ENCODE results near the gene GATB.

Gene GATB

GRCh38 chr4:151690876-151691275 lies 69.9 kb downstream of the GATB start:
- H3K36me3 ChIP-seq (ENCODE audit: insufficient read depth, low read length) = no peaks in the 10 kb centered on the region
- no peak overlapping the region for H3K9ac ChIP-seq (ENCODE audit: low read depth, low read length)
- H3K4me1 ChIP-seq (ENCODE audit: insufficient read depth, low read length) = peaks cover 30% of the 10 kb centered on the region
- no peaks in the 10 kb centered on the region for H3K9me3 ChIP-seq (ENCODE audit: control insufficient read depth, insufficient read depth, low read length)

DNA sequence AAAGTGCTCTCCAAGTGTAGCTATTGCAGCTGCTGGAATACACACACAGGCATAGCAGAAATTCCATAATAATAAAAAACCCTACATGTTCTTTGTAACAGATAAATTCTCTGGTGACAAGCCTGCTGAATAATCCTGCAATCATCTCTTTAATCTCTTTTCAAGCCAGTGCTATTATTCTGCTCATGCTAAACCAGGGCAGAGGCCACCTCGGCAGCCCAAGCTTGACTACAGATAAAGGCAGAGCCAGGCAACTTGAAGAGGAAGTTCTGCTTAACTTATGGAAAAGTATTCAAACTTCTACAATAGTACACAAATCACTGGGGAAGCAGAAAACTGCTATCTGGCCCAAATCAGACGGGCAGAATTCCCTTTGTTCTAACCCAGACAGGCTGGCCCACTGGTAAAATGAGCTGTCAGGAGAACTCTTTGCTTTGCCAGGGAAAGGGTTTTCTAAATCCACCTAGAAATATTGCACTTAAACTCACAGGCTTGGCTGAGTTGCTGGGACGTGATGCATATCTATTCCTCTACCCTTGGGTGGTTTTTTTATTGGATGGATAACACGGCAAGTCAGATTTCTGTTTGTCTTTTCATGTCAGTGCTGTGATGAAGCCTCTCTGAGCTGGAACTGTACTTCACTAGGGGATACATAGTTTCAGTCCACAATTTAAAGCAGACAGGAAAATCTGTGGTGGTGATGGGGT lies 70.5 kb downstream of the GATB start:
- no peaks in the 10 kb centered on the region for H3K9me3 ChIP-seq (ENCODE audit: control insufficient read depth, insufficient read depth, low read length)
- H3K36me3 ChIP-seq (ENCODE audit: insufficient read depth, low read length) = no peaks in the 10 kb centered on the region
- H3K4me1 ChIP-seq (ENCODE audit: insufficient read depth, low read length) = peaks cover 30% of the 10 kb centered on the region
- H3K9ac ChIP-seq (ENCODE audit: low read depth, low read length) = no peak overlapping the region

DNA sequence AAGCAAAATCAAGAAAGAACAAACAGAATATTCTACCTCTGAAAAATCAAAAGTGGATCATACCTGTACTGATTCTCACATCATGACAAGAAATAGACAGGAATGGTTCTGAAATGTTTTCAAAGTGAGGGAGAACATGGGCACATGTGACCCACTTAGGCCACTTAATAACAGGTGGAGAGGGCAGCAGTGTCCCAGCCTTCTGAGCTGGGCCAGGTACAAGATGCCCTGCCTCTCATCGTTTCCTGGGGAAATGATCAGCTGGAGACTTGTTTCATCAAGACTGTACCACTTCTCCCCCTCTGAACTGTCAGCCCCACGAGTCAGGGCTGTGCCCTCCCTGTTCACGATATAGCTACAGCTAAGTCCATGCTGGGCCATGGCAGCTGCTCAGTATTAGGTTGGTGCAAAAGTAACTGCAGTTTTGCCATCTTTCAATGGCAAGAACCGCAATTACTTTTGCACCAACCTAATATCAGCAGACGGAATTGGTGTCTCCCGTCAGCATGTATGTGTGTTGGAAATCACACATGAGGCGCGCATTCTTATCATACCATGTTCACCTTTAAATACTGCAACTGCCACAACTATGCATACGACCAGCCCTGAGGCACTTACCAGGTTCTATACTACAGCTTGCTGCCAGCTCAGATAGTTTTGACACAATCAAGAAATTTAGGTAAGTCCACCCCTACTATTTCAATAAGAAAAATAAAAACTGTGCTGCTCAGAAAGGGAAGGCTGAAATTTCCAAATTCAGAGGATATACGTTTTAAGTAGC lies 71.4 kb downstream of the GATB start:
- Histone ChIP-seq H3K9me3 (ENCODE audit: control insufficient read depth, insufficient read depth, low read length) (no peaks in the 10 kb centered on the region), H3K4me1 (ENCODE audit: insufficient read depth, low read length) (peaks cover 30% of the 10 kb centered on the region), H3K36me3 (ENCODE audit: insufficient read depth, low read length) (no peaks in the 10 kb centered on the region), H3K9ac (ENCODE audit: low read depth, low read length) (no peak overlapping the region)

DNA sequence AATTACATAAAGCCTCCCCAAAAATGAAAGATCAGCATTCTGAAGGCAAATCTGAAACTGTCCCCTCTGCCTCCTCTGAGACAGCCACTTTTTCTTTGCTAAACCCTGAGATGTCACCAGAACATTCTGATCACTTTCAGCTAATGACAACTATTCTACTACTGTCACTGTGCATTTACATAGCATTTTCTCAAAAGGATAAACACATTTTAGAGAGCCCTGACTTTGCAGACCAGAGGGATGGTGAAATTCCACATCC lies 72.1 kb downstream of the GATB start:
- Histone ChIP-seq H3K9me3 (ENCODE audit: control insufficient read depth, insufficient read depth, low read length) (no peaks in the 10 kb centered on the region), H3K36me3 (ENCODE audit: insufficient read depth, low read length) (no peaks in the 10 kb centered on the region), H3K4me1 (ENCODE audit: insufficient read depth, low read length) (peaks cover 30% of the 10 kb centered on the region), H3K9ac (ENCODE audit: low read depth, low read length) (no peak overlapping the region)

DNA sequence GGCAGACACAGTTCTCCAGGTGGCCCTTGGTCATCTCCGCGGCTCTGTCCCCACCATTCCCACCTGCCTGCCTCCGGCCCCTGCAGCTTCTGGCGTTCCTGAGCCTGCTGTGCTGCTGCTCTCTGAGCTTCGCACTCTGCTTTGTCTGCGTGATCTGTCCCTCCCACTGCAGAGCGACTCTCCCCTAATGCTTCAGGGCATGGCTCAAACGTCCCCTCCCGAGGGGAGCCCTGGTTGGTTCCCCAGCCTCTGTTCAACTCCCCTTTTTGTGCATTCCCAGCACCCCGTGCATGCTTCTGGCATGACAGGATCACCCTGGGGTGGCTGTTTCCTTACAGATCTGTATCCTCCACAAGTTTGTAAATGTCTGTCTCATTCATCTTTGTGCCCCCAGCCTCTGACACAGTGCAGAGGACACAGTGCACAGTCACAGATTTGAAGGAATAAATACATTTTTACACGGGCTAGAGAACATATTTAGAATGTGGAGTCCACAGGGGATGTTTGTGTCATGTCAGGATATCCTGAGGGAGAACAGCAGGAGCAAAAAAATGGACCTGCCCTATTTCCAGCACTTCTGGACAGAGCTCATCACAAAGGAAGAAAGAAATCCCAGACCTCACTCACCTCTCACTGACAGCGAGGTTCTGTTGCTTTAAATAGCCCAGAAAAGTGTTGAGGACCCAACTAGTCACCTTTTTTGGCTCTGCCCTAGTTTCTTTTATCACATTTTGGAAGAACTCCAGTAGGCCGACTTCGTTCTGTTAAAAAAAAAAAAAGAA lies 72.6 kb downstream of the GATB start:
- peaks cover 30% of the 10 kb centered on the region for H3K4me1 ChIP-seq (ENCODE audit: insufficient read depth, low read length)
- H3K9me3 ChIP-seq (ENCODE audit: control insufficient read depth, insufficient read depth, low read length) = no peaks in the 10 kb centered on the region
- H3K36me3 ChIP-seq (ENCODE audit: insufficient read depth, low read length) = no peaks in the 10 kb centered on the region
- no peak overlapping the region for H3K9ac ChIP-seq (ENCODE audit: low read depth, low read length)

DNA sequence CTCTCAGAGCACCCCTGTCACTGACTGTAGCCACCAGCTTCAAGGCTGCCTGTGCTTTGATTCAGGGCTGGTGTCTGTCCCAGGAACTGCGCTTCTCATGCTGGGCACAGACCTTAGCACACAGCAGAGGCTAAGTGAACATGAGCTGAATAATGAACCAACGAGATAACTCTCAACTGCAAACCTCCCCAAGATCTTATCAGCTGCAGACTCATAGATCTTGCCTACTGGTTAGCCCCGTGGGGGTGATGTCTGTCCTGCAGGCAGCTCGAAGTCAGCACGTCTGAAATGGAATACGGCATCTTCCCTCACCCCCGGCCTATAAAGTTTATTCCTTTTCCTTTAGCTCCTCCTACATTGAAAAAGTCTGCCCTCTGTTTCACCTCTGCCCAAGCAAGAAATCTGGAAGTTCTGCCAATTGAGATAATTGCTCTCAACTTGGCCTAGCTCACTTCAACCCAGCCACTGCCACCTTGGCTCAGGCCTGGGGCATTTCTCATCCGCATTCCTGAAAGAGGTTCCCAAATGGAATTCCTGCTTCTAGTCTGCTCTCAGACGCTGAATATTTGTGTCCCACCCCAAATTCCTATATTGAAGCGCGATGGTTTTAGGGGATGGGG lies 73.7 kb downstream of the GATB start:
- Histone ChIP-seq H3K9me3 (ENCODE audit: control insufficient read depth, insufficient read depth, low read length) (no peaks in the 10 kb centered on the region), H3K36me3 (ENCODE audit: insufficient read depth, low read length) (no peaks in the 10 kb centered on the region), H3K4me1 (ENCODE audit: insufficient read depth, low read length) (peaks cover 30% of the 10 kb centered on the region), H3K9ac (ENCODE audit: low read depth, low read length) (no peak overlapping the region)

- H3K4me1 ChIP-seq (ENCODE audit: insufficient read depth, low read length) = peaks cover 28% of the 10 kb centered on the region
- H3K36me3 ChIP-seq (ENCODE audit: insufficient read depth, low read length) = no peaks in the 10 kb centered on the region
- H3K9me3 ChIP-seq (ENCODE audit: control insufficient read depth, insufficient read depth, low read length) = no peaks in the 10 kb centered on the region
- no peak overlapping the region for H3K9ac ChIP-seq (ENCODE audit: low read depth, low read length)
Observed at GRCh38 chr4:151685303-151685702, 75.5 kb downstream of the GATB start.

DNA sequence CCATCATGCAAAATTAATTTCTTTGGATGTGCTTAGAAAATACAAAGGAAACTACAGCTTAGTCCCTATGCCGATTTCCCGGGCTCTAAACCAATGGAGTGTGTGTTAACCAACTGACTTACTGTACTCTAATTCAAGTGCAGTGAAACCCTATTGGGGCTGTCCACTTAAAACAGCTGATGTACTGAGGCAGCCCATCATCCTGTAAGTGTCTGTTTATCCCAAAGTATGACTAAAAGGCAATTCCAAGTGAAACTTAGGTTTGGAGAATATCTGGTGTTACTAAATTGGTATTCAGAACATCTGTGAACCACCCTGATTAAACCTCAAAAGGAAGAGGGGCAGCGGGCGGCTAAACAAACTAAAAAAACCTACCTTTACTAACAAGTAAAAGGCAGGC lies 79.7 kb downstream of the GATB start:
- no peaks in the 10 kb centered on the region for H3K9me3 ChIP-seq (ENCODE audit: control insufficient read depth, insufficient read depth, low read length)
- H3K9ac ChIP-seq (ENCODE audit: low read depth, low read length) = no peak overlapping the region
- no peaks in the 10 kb centered on the region for H3K36me3 ChIP-seq (ENCODE audit: insufficient read depth, low read length)
- peaks cover 3% of the 10 kb centered on the region; the same call in 1 of the 2 replicates for H3K4me1 ChIP-seq (ENCODE audit: insufficient read depth, low read length)

DNA sequence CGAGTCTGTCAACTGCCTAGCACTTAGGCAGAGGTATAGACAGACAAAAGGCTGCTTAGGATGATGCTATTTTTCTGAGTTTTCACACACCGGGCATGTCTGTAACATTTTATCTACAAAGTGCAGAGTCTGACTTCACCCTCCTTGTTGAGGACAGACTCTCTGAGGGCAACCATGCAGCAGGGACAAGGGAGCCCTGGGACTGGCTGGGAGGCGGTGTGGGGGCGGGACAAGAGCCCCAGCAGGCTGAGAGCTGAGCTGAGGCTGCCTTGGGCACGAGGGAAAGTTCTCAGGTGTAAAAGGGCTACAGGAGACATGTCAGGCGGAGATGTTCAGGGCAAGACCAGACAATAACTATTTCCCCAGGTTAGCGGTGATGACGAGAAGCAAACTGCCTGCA lies 81.6 kb downstream of the GATB start:
- H3K9ac ChIP-seq (ENCODE audit: low read depth, low read length) = no peak overlapping the region
- no peaks in the 10 kb centered on the region for H3K9me3 ChIP-seq (ENCODE audit: control insufficient read depth, insufficient read depth, low read length)
- no peaks in the 10 kb centered on the region for H3K36me3 ChIP-seq (ENCODE audit: insufficient read depth, low read length)
- H3K4me1 ChIP-seq (ENCODE audit: insufficient read depth, low read length) = peaks cover 5% of the 10 kb centered on the region; the same call in 1 of the 2 replicates

GRCh38 chr4:151678048-151678872 lies 82.5 kb downstream of the GATB start:
- no peaks in the 10 kb centered on the region for H3K36me3 ChIP-seq (ENCODE audit: insufficient read depth, low read length)

GRCh38 chr4:151677193-151677592 lies 83.6 kb downstream of the GATB start:
- Histone ChIP-seq H3K9ac (ENCODE audit: low read depth, low read length) (no peak overlapping the region), H3K4me1 (ENCODE audit: insufficient read depth, low read length) (peaks cover 5% of the 10 kb centered on the region; the same call in 1 of the 2 replicates)

More at GRCh38 chr4:151678048-151678872, 82.5 kb downstream of the GATB start:
- Histone ChIP-seq H3K4me1 (ENCODE audit: insufficient read depth, low read length) (peaks cover 5% of the 10 kb centered on the region; the same call in 1 of the 2 replicates), H3K9ac (ENCODE audit: low read depth, low read length) (no peak overlapping the region), H3K9me3 (ENCODE audit: control insufficient read depth, insufficient read depth, low read length) (no peaks in the 10 kb centered on the region)

GRCh38 chr4:151676301-151676700 lies 84.5 kb downstream of the GATB start:
- Histone ChIP-seq H3K9ac (ENCODE audit: low read depth, low read length) (no peak overlapping the region), H3K4me1 (ENCODE audit: insufficient read depth, low read length) (peaks cover 5% of the 10 kb centered on the region; the same call in 1 of the 2 replicates), H3K36me3 (ENCODE audit: insufficient read depth, low read length) (no peaks in the 10 kb centered on the region), H3K9me3 (ENCODE audit: control insufficient read depth, insufficient read depth, low read length) (no peaks in the 10 kb centered on the region)

More at GRCh38 chr4:151677193-151677592, 83.6 kb downstream of the GATB start:
- no peaks in the 10 kb centered on the region for H3K9me3 ChIP-seq (ENCODE audit: control insufficient read depth, insufficient read depth, low read length)
- no peaks in the 10 kb centered on the region for H3K36me3 ChIP-seq (ENCODE audit: insufficient read depth, low read length)

GRCh38 chr4:151675411-151675971 lies 85.3 kb downstream of the GATB start:
- H3K36me3 ChIP-seq (ENCODE audit: insufficient read depth, low read length) = no peaks in the 10 kb centered on the region
- no peak overlapping the region for H3K9ac ChIP-seq (ENCODE audit: low read depth, low read length)
- peaks cover 5% of the 10 kb centered on the region; the same call in 1 of the 2 replicates for H3K4me1 ChIP-seq (ENCODE audit: insufficient read depth, low read length)
- H3K9me3 ChIP-seq (ENCODE audit: control insufficient read depth, insufficient read depth, low read length) = no peaks in the 10 kb centered on the region
